Skeletal muscle satellite cell (primary cell): ENCODE results near the gene POMT2. TPM values are rescaled to one million over a fixed set of nuclear protein-coding genes. Genes with fewer than 3 reads are reported as not detected.

ENCODE experiments used
- H3K27me3 ChIP-seq: 2 replicates; pipeline ENCODE4 v1.7.0; 2013; ENCODE audit warnings: low read length; ENCODE audit not compliant: control insufficient read depth, insufficient read depth
- H3K36me3 ChIP-seq: 2 replicates; pipeline ENCODE4 v1.7.0; 2013; ENCODE audit warnings: mild to moderate bottlenecking, control low read depth, low read length; ENCODE audit not compliant: insufficient read depth
- H3K4me1 ChIP-seq: 2 replicates; pipeline ENCODE4 v1.7.0; 2013; ENCODE audit warnings: low read length; ENCODE audit not compliant: control insufficient read depth, insufficient read depth
- H3K4me2 ChIP-seq: 2 replicates; pipeline ENCODE4 v1.7.0; 2013; ENCODE audit warnings: mild to moderate bottlenecking, low read length
- H3K4me3 ChIP-seq: 2 replicates; pipeline ENCODE4 v1.7.0; 2013; ENCODE audit warnings: low read length
- H3K9ac ChIP-seq: 2 replicates; pipeline ENCODE4 v1.7.0; 2013; ENCODE audit warnings: mild to moderate bottlenecking, low read depth, low read length, moderate library complexity
- H3K9me3 ChIP-seq: replicated peaks from 2 replicates; pipeline ENCODE4 v1.7.0; 2013; ENCODE audit warnings: mild to moderate bottlenecking, control low read depth, low read length
- small RNA-seq: library from RNA; depleted of rRNA; stranded (forward); fragments of <200 nt; gene quantifications from one replicate; pipeline ENCODE3, GENCODE V24; 2012

Gene POMT2

GRCh38 chr14:77230914-77231313 is 89.8 kb downstream of the POMT2 start:
- H3K4me2 ChIP-seq, result no peak overlapping the region
- H3K36me3 ChIP-seq, result no peaks in the 10 kb centered on the region
- peaks cover 4% of the 10 kb centered on the region for H3K27me3 ChIP-seq
- H3K9me3 ChIP-seq, result no peaks in the 10 kb centered on the region
- H3K4me1 ChIP-seq, result no peaks in the 10 kb centered on the region
- no peak overlapping the region for H3K4me3 ChIP-seq
- no peak overlapping the region for H3K9ac ChIP-seq

DNA sequence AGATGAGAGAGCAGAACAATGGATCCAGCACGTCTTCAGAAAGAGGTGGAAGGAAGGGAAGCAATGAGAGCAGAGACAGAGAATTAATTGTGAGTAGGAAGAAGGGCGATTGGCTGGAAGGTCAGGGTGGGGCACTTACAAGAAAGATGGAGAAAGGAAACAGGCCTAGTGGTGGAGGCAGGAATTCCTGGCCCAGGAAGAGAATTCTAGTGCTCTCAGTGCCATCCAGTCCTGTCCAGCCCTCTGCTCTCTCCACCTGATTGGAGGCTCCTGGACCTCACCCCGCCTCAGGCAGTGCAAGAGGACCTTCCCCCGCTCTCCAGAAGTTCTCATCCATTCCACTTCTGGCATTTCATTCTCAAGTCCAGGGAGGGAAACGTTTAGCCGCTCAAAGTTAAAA is 92.6 kb downstream of the POMT2 start:
- no peak overlapping the region for H3K4me2 ChIP-seq
- H3K36me3 ChIP-seq, result no peaks in the 10 kb centered on the region
- no peaks in the 10 kb centered on the region for H3K4me1 ChIP-seq
- H3K27me3 ChIP-seq, result peaks cover 4% of the 10 kb centered on the region
- H3K9ac ChIP-seq, result no peak overlapping the region
- no peak overlapping the region for H3K4me3 ChIP-seq
- H3K9me3 ChIP-seq, result no peaks in the 10 kb centered on the region

GRCh38 chr14:77225892-77226557 is 94.7 kb downstream of the POMT2 start:
- no peak overlapping the region for H3K9ac ChIP-seq
- H3K36me3 ChIP-seq, result no peaks in the 10 kb centered on the region
- H3K4me2 ChIP-seq, result no peak overlapping the region
- H3K27me3 ChIP-seq, result peaks cover 11% of the 10 kb centered on the region
- no peaks in the 10 kb centered on the region for H3K4me1 ChIP-seq
- H3K4me3 ChIP-seq, result no peak overlapping the region
- H3K9me3 ChIP-seq, result no peaks in the 10 kb centered on the region

DNA sequence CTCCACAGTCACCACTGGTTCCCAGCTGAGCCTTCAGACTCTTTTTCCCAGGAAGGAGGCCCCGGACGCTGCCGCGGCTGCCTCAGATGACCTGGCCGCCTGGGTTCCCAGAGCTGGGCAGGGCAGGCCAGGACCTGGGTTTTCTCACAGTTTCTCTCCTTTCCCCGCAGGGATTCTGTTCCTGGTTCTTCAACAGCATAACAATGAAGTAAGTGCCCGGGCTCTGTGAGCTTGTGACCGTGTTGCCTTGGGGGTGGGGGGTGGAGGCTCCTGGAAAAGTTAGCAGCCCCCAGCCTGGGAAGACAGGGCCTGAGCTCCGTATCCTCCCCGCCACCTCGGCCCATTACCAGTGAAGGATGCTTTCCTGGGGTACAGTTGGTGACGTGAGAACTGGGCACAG is 95.4 kb downstream of the POMT2 start:
- H3K4me1 ChIP-seq, result no peaks in the 10 kb centered on the region

More for the DNA sequence above, 95.4 kb downstream of the POMT2 start:
- Histone ChIP-seq H3K9me3 (no peaks in the 10 kb centered on the region), H3K4me2 (no peak overlapping the region), H3K36me3 (no peaks in the 10 kb centered on the region), H3K4me3 (no peak overlapping the region), H3K9ac (no peak overlapping the region), H3K27me3 (peaks cover 12% of the 10 kb centered on the region)

Small RNA genes lying within 50 kb of the gene (small RNA-seq; reads per million reads assigned to genes)
- gene MIR1260A, result not detected
